ENCODE data around the gene R3HDM1.

Gene R3HDM1

GRCh38 chr2:135728064-135728743 lies 196.9 kb downstream of the R3HDM1 start:
- DNase-seq: no peak

GRCh38 chr2:135732561-135732960 lies 201.3 kb downstream of the R3HDM1 start:
- no peak for DNase-seq

GRCh38 chr2:135733045-135733444 lies 201.8 kb downstream of the R3HDM1 start:
- no peak for DNase-seq

- no peak for DNase-seq
These were observed 205.3 kb downstream of the R3HDM1 start for GRCh38 chr2:135736546-135736945.

GRCh38 chr2:135740206-135740605 lies 208.9 kb downstream of the R3HDM1 start:
- DNase-seq: no peak

- DNase-seq: no peak
These were observed 209.7 kb downstream of the R3HDM1 start for GRCh38 chr2:135741043-135741394.

- DNase-seq: peak; percentile 77
These were observed 210.4 kb downstream of the R3HDM1 start, which contains the start of gene UBXN4 for GRCh38 chr2:135741395-135742324. TSS of gene UBXN4 (plus strand) at chr2:135741855. CDS start at chr2:135741930, 75 bp downstream.

DNA sequence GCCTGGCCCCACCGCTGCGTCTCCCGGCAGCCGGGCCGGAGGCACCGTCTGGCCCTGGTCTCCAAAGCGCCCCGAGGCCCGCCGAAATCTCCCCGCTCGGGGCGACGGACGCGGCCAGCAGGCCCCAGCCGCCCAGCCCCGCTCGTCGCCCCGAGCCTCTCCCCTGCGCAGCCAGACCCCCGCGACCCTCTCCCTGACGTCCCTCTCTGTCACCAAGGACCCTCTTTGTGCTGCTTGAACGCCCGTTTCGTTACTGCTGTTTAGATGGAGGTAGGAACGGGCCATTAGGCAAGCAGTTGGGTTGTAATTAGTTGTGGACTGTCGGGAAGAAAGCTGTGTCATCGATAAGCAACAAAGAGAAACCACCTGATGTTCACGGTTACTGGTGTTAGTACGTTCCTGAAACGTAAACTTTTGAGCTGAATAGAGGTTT lies 211.1 kb downstream of the R3HDM1 start:
- DNase-seq: no peak

DNA sequence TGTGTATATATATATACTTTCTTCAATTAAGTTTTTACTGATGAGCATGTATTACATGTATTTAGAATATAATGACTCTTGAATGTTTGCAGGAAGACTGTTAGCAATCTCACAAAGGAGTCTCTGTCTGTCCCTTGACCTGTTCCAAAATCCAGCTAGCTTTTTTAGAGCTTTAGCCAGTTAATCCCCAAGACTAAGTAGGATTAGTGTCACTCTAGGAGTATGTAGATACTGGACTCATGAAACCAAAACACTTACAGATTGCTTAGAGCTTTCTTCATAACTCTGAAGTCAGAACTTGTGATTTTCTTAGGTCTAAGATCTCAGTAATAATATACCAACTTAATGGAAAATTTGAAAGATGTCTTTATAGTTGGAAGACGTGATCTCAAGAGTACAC lies 212.6 kb downstream of the R3HDM1 start:
- DNase-seq: no peak

DNA sequence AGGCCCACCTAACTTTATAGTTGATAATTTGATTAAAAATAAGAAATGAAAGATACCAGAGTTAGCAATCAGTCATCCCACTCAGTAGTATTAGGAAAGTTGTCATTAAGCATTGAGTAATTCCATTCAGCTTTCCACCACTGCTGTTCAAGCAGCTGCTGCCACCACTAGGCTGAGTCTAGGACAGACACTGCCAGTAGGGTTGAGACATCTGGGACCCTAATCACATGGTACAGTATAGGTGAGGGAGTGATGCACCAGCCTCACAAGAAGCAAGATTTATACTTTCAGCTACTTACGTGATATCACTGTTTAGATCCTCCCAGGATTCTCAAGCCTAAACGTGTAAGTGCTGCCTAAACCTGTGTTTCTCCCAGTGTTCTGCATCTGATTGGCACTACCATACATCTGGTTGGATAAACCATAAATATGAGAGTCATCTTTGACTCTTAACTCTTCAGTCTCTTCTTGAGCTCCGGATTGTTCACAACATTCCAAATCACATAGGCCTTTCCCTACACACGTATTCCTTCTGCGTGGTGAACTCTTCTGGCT lies 213.6 kb downstream of the R3HDM1 start:
- DNase-seq: peak; percentile 58

- DNase-seq: no peak
These were observed 214.3 kb downstream of the R3HDM1 start for GRCh38 chr2:135745545-135745944.

DNA sequence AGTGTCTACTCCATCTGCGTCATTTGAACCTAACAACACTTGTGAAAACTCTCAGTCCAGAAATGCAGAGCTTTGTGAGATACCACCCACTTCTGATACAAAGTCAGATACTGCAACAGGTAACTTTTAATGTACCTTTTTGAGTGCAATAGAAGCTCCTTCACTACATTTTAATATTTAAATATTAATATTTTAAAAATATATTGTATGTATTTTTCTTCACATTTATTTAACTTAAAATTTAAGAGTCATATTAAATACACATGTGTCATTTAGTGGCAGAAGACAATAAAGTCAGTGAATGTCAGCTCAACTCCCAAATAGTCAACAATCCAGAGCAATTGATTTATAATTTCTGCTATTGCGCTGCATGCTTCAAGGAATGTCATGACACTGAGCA lies 224.3 kb downstream of the R3HDM1 start:
- DNase-seq: no peak

DNA sequence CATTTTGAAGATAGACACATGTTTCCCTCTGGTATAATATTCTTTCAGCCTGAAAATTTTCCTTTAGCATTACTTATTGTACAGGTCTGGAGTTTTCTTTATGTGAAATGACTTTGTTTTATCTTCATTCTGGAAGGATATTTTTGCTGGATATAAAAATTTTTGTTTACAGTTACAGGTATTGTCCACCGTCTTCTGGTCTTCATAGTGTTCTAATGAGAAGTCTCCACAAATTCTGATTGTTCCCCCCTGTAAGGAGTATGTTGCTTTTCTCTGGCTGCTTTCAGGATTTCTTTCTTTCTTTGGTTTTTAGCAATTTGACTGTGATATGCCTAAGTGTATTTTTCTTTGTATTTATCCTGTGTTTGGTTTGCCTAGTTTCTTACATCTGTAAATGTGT lies 225.4 kb downstream of the R3HDM1 start:
- DNase-seq: no peak

DNA sequence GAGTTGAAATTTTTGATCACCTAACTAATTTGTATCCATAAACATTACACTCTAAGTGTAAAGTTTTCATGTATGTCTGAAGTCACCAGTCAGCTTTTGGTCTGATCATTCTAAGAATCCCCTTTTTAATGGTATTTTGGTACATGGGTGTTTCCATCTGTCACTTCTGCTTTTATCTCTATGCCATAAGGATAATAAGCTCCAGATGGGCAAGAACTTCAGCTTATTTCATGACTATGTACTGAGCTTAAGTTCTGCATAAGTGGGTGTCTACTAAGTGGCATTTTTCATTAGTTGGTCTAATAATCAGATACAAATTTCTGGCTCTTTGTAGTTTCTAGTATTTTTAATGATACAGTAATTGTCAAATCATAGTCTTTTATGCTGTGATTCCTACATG lies 230.7 kb downstream of the R3HDM1 start:
- DNase-seq: no peak

- DNase-seq: no peak
These were observed 231.2 kb downstream of the R3HDM1 start for GRCh38 chr2:135762530-135762929.

DNA sequence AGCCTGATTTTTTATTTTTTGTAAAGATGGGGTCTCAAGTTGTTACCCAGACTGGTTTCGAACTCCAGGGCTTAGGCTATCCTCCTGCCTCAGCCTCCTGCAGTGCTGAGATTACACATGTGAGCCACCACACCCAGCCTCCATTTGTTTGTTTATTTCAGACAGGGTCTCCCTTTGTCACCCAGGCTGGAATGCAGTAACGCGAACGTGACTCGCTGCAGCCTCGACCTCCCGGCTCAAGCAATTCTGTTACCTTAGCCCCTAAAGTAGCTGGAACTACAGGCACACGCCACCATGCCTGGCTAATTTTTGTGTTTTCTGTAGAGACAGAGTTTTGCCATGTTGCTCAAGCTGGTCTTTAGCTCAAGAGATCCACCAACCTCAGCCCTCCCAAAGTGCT lies 237.6 kb downstream of the R3HDM1 start:
- DNase-seq: no peak

DNA sequence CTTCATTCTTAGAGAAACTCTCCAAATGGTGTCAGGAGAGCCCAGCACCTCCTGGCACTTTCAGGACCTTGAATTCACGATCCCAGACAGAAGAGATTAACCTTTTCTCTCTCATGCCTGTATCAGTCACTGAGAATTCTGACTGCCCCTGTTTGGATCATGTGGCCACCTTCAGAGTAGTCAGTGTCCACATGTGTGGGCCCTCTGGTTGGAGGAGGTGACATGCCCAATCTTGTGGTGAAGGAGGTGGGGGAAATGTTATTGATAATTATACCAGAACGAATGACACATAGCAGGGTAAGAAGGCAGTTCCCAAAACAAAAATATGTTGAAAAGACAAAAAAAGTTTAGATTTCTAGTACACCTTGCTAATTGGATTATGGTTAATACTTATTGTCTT lies 242.0 kb downstream of the R3HDM1 start:
- DNase-seq: no peak

DNA sequence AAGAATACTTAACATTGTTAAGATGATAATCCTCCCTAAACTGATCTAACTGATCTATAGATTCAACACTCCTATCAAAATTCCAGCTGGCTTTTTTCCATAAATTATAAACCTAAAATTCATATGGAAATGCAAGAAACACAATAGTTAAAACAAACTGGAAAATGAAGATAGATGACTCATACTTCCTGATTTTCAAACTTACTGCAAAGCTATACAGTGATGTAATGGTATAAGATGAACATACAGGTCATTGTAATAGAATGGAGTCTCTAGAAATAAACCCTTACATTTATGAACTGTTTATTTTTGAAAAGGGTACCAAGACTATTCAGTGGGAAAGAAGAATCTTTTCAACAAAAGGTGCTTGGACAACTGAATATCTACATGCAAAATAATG lies 242.6 kb downstream of the R3HDM1 start:
- no peak for DNase-seq
